ENCODE results near the gene AMZ1.
A peak's percentile ranks its signal among the peaks of the same experiment; 100 is the strongest.

AMZ1 gene

DNA sequence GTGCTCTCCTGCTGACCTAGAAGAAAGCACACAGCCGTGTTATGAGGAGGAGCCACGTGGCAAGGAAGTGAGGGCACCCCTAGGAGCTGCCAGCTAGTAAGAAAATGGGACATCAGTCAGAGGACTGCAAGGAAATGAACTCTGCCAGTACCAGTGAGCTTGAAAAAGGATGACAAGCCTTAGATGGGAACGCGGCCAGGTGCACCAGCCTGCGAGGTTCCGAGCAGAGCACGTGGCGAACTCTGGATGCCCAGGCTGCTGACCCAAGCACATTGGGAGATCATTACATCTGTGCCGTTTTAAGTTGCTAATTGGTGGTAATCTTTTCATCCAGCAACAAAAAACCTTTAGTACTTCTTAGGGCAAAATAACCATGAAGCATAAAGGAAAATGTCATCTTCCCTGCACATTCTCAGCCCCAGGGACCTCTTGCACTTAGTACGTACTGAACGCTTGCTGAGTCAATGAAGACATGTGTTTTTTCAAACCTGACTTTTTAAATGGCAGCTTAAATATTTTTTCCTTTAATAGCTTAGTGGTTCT, 69.4 kb downstream of the AMZ1 start:
- no peak for DNase-seq

DNA sequence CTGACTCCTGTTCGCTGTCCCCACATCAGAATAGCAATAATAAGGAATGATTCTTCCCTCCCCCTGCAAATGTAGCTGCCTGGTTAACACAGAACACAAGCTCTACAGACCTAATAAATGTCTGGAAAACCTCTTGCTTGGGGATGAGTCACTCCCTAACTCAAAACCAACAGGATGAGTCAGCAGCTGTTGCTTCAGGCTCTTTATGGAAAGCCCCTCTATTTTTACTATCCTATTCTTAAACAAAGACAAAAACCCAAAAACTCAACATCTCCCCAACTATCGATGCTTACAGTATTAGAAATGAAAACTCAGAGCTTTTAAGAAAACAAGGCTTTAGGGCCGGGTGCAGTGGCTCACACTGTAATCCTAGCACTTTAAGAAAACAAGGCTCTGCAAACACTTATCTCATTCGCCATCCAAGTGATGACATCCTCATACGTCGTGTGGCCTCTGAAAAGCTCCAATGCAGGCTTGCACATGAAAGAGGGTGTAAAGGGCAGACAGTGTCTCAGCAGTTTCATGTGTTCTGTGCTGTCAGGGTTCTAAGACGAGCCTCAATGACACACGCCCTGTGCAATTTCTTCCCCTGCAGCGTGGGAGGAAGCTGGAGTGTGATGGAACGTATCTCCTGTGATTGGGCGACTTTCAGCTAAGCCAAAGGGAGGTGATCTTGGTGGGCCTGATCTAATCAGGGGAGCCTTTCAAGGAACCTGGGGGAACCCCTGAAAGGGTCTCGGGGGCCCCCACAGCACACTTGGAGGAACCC, 70.1 kb downstream of the AMZ1 start:
- peak; percentile 53 to 72 for DNase-seq

DNA sequence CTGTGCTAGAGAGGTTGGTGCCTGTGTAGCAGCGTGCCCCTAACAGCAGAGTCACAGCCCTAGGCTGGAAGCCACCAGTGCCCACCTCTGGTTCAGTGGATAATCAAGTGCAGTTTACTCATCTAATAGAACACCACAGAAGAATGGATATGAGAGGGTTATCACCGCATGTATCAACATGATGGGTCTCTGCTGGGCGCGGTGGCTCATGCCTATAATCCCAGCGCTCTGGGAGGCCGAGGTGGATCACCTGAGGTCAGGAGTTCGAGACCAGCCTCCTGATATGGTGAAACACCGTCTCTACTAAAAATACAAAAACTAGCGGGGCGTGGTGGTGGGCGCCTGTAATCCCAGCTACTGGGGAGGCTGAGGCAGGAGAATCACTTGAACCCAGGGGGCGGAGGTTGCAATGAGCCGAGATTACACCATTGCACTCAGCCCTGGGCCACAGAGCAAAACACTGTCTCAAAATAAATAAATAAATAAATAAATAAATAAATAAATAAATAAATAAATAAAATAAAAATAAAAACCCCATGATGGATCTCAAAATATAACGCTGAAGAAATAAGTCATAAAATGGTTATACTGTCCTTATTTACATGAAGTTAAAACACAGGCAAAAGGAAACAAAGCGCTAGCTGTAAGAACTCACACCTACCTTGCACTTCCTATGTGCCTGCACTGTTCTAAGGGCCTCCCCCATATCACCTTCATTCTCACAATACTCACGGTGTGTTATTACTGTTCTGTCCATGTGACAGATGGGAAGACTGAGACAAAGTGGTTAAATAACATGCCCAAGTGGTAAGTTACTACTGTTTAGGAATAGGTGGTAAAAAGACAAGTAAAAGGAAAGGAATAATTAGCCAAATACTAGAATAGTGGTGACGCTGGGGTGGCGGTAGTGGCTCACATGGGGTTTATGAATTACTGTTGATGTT, 70.9 kb downstream of the AMZ1 start:
- no peak for DNase-seq

DNA sequence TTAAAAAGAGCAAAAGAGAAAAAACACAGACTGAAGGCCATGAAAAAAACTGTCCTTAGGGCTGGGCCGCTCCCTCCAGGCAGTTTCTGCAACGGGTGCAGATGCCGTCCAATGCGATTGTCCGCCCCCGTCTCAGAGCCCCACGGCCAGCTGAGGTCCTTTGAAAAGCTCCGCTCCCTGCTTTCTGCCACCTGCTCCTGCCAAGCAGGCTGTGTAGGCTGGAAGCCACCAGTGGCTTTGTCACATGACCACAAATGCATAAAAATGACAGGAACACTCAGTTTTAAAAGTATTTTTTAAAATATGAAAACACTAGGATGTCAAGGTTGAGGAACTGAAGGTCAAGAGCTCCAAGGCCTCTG, 71.7 kb downstream of the AMZ1 start:
- DNase-seq, result no peak

DNA sequence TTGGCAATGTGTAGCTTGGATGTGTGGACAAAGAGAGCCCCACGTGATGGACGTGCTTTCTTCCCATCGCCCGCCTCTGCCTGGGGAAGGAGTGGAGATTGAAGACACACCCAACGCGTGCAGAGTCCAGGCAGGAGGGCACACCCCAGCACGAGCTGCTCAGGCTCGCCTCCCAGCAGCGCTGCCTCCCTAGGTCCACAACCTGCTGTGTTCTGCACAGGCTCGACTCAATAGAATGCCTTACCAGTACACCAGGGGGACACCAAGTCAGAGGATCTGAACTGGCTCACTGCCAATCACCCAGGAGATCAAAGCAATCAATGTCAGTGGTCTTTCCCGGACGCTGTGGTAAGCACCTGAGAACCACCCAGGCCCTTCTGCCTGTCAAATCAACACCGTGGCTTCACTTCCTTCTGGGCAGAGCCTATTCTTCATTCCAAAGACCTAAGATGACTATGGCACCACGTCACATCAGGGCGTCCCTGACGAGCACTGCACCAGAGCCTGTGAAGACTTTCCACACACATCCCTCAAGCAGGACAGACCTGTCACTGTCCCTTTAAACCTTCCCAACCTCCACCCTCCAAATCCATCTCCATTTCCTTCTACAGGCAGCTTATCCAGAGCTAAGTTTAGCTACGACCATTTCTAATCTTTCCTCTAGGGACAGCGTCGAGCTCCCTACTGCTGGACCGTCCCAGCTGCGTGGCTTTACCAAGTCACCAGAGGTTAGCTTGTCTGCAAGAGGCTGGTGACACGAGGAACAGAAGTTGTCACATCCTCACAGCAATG, 72.3 kb downstream of the AMZ1 start:
- DNase-seq, result no peak

DNA sequence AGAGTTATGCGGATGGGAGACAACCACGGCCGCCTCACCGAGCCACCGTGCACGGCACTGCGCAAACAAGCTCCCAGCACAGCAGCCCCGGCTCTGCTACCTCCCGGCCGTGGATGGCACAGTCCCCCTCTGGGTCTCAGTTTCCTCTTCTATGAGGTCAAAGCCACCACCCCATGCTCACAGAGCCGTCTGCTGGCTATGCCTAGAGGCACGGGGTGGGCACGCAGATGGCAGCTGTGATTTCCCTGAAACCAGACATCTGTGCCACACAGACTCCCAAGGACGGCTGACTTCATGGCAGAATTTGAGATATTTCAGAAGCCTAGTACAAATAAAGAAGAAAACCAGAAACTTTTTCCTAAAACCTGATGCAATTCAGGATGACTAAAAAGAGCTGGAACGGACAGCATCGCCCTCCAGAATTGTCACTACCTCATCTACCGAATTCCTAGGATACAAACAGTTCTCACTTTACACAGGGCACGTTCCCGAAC, 73.2 kb downstream of the AMZ1 start:
- no peak for DNase-seq

DNA sequence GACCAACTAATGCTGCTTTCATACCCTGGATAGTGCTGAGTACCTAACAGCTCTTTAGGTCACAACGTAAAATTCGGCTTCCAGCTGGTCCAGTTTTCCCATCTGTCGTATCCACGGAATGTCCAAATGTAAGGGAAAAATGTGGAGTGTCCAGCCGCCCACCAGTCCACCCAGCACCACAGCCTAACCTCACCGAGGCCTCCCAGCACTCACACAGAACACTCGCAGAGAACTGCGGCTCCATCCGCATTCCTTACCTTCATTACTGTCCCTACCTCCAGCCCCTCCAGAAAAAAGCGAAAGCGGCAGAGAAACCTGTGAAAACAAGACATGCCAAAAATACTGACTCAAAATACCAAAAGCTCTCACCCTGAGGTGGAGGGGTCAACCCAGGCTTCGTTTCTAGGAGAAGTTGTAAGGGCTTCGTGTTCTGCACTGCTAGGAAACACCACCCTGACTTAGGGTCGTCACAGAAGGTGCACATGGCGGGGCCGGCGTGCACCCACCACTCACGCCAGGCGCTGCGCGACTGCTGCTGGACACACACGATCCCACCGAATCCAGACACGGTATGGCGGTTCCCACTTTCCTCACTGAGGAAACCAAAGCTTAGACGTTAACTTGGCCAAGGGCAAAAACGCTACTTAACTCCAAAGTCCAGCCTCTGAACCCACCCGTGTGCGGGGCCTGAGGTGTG, 73.9 kb downstream of the AMZ1 start:
- DNase-seq, result no peak

DNA sequence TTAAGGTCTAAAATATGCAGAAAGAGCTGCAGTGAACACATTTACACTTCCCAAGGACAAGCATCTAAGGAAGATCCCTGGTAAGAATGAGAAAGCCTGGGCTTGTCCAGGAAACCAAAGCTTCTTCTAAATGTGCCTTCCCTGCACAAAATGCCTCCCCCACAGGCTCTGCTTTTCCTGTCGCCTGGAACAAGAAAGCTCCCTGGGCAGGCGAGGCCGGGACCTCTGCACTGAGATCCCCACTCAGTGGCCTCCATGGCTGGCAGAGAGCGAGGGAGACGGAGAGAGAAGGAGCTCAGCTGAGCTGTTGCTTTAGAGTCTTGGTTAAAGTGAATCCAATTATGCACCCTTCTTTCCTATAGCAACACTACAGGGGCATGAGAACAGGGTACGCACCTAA, 75.6 kb downstream of the AMZ1 start:
- no peak for DNase-seq

DNA sequence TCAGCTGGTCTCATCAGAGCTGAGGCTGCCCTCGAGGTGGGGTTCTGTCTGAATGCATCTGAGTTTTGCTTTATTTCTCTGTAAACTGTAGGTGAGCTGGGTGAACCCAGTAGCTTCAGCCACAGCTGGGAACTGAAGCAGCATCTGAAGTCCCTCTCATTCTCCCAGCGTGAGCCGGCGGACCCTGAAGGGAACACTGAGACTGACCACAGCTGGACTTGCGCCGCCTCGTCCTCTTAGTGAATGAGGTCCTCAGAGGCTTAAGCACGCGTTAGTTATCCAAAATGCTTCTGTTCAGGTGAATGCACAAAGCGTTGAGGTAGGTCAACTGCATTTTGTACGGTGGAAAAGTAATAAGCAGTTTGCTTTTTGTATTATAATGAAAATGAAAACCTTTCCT, 76.6 kb downstream of the AMZ1 start:
- no peak for DNase-seq
